ENCODE data around the gene TFIP11.

- TF ChIP-seq CTCF (IDR thresholded peaks at IDR 0.05) (no peak), POLR2A (IDR thresholded peaks at IDR 0.05) (no peak), POLR2AphosphoS5 (IDR thresholded peaks at IDR 0.05) (no peak)
Measured at GRCh38 chr22:26460202-26460601, 52.1 kb downstream of the TFIP11 start.
